ENCODE results near the gene SPEM2.

SPEM2 gene

DNA sequence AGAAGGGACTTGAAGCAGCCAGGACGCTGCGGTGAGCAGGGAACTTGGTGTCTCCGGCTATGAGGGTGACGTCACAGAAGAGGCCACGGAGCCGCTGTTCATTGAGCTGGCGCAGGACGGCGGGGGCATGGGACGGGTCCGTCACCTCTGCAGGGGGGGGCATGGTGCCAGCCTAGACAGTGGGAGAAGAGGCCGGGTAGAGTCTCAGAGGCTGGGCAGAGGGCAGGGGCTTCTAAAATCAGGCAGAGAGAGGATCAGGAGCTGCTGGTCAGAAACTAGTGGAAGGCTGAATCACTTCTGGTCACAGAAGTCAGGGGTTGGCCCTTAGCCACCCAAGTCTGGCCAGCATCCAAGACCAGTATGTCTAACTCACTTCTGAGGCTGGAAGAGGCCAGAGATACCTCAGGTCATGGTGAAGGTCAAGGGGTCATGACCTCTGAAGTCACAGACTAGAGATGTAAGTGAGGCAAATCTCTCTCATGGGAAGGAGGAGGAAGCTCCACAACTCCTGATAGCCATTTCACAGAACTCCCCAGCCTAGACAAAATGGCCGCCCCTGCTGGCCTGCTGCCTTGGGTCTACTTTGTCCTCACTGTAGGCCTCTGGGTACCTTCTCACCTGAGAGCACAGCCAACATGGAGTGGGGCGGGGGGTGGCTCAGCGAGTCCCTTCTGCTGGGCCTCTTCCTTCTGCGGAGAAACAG, 41.4 kb downstream of the SPEM2 start:
- no peaks in the 10 kb centered on the region for H3K27me3 ChIP-seq (ENCODE audit: control insufficient read depth in 1 of 2, insufficient read depth in 1 of 2, low read length in 2 of 2)
- no peak overlapping the region for H3K14ac ChIP-seq (ENCODE audit: low read length in 2 of 2)
- peaks cover 9% of the 10 kb centered on the region for H3K4me1 ChIP-seq (ENCODE audit: control insufficient read depth, insufficient read depth, low read depth, low read length)
- no peak overlapping the region for H3K4ac ChIP-seq (ENCODE audit: low read depth in 1 of 2, low read length in 2 of 2)
- no peak overlapping the region for H3K4me2 ChIP-seq (ENCODE audit: low read length, poor library complexity, severe bottlenecking)
- H3K9me3 ChIP-seq (ENCODE audit: control insufficient read depth, low read length) = no peaks in the 10 kb centered on the region
- H3K79me1 ChIP-seq (replicated peaks; ENCODE audit: low read length, poor library complexity, severe bottlenecking) = peaks cover 47% of the 10 kb centered on the region
- no peak overlapping the region for H2AFZ ChIP-seq (ENCODE audit: low read depth, low read length)
- H2AK5ac ChIP-seq (ENCODE audit: low read length, severe bottlenecking) = no peak overlapping the region
- 97% methylated on average over 15 of the region's 16 CpGs for WGBS
- H2BK15ac ChIP-seq (ENCODE audit: low read depth, poor library complexity, severe bottlenecking) = no peak overlapping the region
- peaks cover 51 to 56% of the 10 kb centered on the region in 2 experiments for H3K36me3 ChIP-seq (ENCODE audit: control insufficient read depth in 1 of 2, insufficient read depth in 2 of 2, low read depth in 1 of 2, low read length in 2 of 2)
- H3K9ac ChIP-seq (ENCODE audit: low read length) = peak overlapping the region; percentile 42
- H4K91ac ChIP-seq (ENCODE audit: low read length) = peak overlapping the region; percentile 73
- no peak overlapping the region for H3K27ac ChIP-seq (ENCODE audit: low read length, poor library complexity, severe bottlenecking)
- H2BK5ac ChIP-seq (ENCODE audit: low read depth, low read length, poor library complexity, severe bottlenecking) = no peak overlapping the region
- H3K18ac ChIP-seq (ENCODE audit: low read depth in 1 of 2, low read length in 2 of 2) = no peak overlapping the region
- DNase-seq = peak; percentile 46
- no peak overlapping the region for H2BK120ac ChIP-seq (ENCODE audit: low read depth, low read length)
- H2BK12ac ChIP-seq (ENCODE audit: low read length in 2 of 2) = peak overlapping the region in 1 of 2 experiments; percentile 33
- no peak overlapping the region for H3K23ac ChIP-seq (ENCODE audit: low read length in 2 of 2)
- peak overlapping the region; percentile 50 for H4K8ac ChIP-seq (ENCODE audit: low read length)
- H3K4me3 ChIP-seq (ENCODE audit: insufficient read depth in 1 of 2, low read depth in 1 of 2, low read length in 2 of 2) = no peak overlapping the region

DNA sequence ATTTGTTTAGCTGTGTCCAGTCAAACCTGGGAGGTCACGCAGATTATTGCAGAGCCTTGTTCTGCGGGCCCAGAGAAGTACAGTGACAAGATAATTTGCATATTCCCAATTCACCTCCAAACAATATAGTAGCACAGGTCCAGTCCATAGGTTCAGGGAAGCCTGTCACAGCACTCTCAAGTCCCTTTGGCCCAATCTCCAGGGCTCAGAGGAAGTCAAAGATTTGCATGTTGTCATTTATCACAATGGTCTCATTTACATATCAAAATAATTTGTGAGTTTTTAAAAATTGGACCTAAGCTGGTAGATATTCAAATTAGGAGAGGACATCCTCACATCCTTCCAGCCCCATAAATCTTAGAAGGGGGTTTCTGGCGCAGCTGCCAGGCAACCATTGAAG, 42.1 kb downstream of the SPEM2 start:
- DNase-seq = no peak
- no peak overlapping the region for H3K9ac ChIP-seq (ENCODE audit: low read length)
- no peaks in the 10 kb centered on the region for H3K27me3 ChIP-seq (ENCODE audit: control insufficient read depth in 1 of 2, insufficient read depth in 1 of 2, low read length in 2 of 2)
- no peak overlapping the region for H2BK12ac ChIP-seq (ENCODE audit: low read length in 2 of 2)
- no peak overlapping the region for H3K18ac ChIP-seq (ENCODE audit: low read depth in 1 of 2, low read length in 2 of 2)
- peaks cover 41% of the 10 kb centered on the region for H3K79me1 ChIP-seq (replicated peaks; ENCODE audit: low read length, poor library complexity, severe bottlenecking)
- H2BK120ac ChIP-seq (ENCODE audit: low read depth, low read length) = no peak overlapping the region
- no peak overlapping the region for H4K91ac ChIP-seq (ENCODE audit: low read length)
- no peak overlapping the region for H3K23ac ChIP-seq (ENCODE audit: low read length in 2 of 2)
- no peak overlapping the region for H2AK5ac ChIP-seq (ENCODE audit: low read length, severe bottlenecking)
- no peaks in the 10 kb centered on the region for H3K9me3 ChIP-seq (ENCODE audit: control insufficient read depth, low read length)
- H4K8ac ChIP-seq (ENCODE audit: low read length) = no peak overlapping the region
- 95% methylated on average over 3 of the region's 3 CpGs for whole genome bisulfite sequencing
- no peak overlapping the region for H2AFZ ChIP-seq (ENCODE audit: low read depth, low read length)
- no peak overlapping the region for H3K14ac ChIP-seq (ENCODE audit: low read length in 2 of 2)
- H3K4ac ChIP-seq (ENCODE audit: low read depth in 1 of 2, low read length in 2 of 2) = no peak overlapping the region
- H3K27ac ChIP-seq (ENCODE audit: low read length, poor library complexity, severe bottlenecking) = no peak overlapping the region
- H3K4me3 ChIP-seq (ENCODE audit: insufficient read depth in 1 of 2, low read depth in 1 of 2, low read length in 2 of 2) = no peak overlapping the region
- no peak overlapping the region for H2BK15ac ChIP-seq (ENCODE audit: low read depth, poor library complexity, severe bottlenecking)
- H3K36me3 ChIP-seq (ENCODE audit: control insufficient read depth in 1 of 2, insufficient read depth in 2 of 2, low read depth in 1 of 2, low read length in 2 of 2) = peaks cover 43 to 49% of the 10 kb centered on the region in 2 experiments
- peaks cover 10% of the 10 kb centered on the region for H3K4me1 ChIP-seq (ENCODE audit: control insufficient read depth, insufficient read depth, low read depth, low read length)
- H3K4me2 ChIP-seq (ENCODE audit: low read length, poor library complexity, severe bottlenecking) = no peak overlapping the region
- H2BK5ac ChIP-seq (ENCODE audit: low read depth, low read length, poor library complexity, severe bottlenecking) = no peak overlapping the region

DNA sequence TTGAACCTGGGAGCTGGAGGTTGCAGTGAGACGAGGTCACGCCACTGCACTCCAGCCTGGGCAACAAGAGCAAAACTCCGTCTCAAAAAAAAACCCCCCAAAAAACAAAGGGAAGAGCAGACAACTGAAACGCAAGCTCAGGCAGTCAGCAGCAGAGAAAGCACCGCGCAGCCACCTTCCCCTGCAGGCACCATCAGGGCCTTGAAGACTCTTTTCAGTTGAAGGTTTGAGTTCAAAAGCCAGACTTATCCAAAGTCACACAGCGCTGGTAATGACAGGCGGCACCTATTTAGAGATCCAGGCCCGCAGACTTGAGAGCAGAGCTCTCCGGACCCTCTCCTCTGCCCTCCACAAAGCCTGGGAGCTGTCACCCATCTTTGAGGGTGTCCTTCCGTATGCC, 42.9 kb downstream of the SPEM2 start:
- no peak overlapping the region for H4K91ac ChIP-seq (ENCODE audit: low read length)
- H3K9me3 ChIP-seq (ENCODE audit: control insufficient read depth, low read length) = no peaks in the 10 kb centered on the region
- DNase-seq = no peak
- H3K14ac ChIP-seq (ENCODE audit: low read length in 2 of 2) = no peak overlapping the region
- peaks cover 37% of the 10 kb centered on the region for H3K79me1 ChIP-seq (replicated peaks; ENCODE audit: low read length, poor library complexity, severe bottlenecking)
- H3K4me3 ChIP-seq (ENCODE audit: insufficient read depth in 1 of 2, low read depth in 1 of 2, low read length in 2 of 2) = no peak overlapping the region
- no peak overlapping the region for H3K4me2 ChIP-seq (ENCODE audit: low read length, poor library complexity, severe bottlenecking)
- H3K9ac ChIP-seq (ENCODE audit: low read length) = no peak overlapping the region
- H3K23ac ChIP-seq (ENCODE audit: low read length in 2 of 2) = no peak overlapping the region
- H3K4ac ChIP-seq (ENCODE audit: low read depth in 1 of 2, low read length in 2 of 2) = no peak overlapping the region
- no peak overlapping the region for H4K8ac ChIP-seq (ENCODE audit: low read length)
- no peak overlapping the region for H3K18ac ChIP-seq (ENCODE audit: low read depth in 1 of 2, low read length in 2 of 2)
- H3K27ac ChIP-seq (ENCODE audit: low read length, poor library complexity, severe bottlenecking) = no peak overlapping the region
- H2AK5ac ChIP-seq (ENCODE audit: low read length, severe bottlenecking) = no peak overlapping the region
- no peak overlapping the region for H2BK12ac ChIP-seq (ENCODE audit: low read length in 2 of 2)
- H2BK15ac ChIP-seq (ENCODE audit: low read depth, poor library complexity, severe bottlenecking) = peak overlapping the region; percentile 23
- no peak overlapping the region for H2BK5ac ChIP-seq (ENCODE audit: low read depth, low read length, poor library complexity, severe bottlenecking)
- no peak overlapping the region for H2BK120ac ChIP-seq (ENCODE audit: low read depth, low read length)
- no peaks in the 10 kb centered on the region for H3K27me3 ChIP-seq (ENCODE audit: control insufficient read depth in 1 of 2, insufficient read depth in 1 of 2, low read length in 2 of 2)
- WGBS = 98% methylated on average over 11 of the region's 11 CpGs
- peaks cover 36 to 41% of the 10 kb centered on the region in 2 experiments for H3K36me3 ChIP-seq (ENCODE audit: control insufficient read depth in 1 of 2, insufficient read depth in 2 of 2, low read depth in 1 of 2, low read length in 2 of 2)
- H2AFZ ChIP-seq (ENCODE audit: low read depth, low read length) = no peak overlapping the region
- H3K4me1 ChIP-seq (ENCODE audit: control insufficient read depth, insufficient read depth, low read depth, low read length) = peaks cover 10% of the 10 kb centered on the region

DNA sequence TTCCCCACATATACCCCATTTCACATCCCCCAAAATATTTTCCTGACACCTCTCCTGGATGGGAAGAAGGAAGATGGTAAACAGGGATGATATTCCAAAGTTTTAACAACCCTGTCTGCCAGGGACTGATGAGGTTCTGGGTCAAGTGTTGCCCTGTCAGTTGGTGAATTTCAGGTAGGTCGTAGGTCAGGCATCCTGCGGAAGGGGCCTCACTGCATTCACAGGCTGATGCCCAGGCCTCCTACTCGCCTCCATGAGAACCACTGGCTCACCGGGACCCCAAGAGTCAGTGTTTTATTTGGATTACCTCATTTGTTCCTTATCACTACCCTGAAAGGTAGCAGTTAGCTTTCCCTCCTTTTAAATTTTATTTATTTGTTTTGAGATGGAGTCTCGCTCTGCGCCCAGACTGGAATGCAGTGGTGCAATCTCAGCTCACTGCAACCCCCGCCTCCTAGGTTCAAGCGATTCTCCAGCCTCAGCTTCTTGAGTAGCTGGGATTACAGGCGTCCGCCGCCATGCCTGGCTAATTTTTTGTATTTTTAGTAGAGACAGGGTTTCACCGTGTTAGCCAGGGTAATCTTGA, 43.5 kb downstream of the SPEM2 start:
- peaks cover 10% of the 10 kb centered on the region for H3K4me1 ChIP-seq (ENCODE audit: control insufficient read depth, insufficient read depth, low read depth, low read length)
- no peaks in the 10 kb centered on the region for H3K27me3 ChIP-seq (ENCODE audit: control insufficient read depth in 1 of 2, insufficient read depth in 1 of 2, low read length in 2 of 2)
- WGBS = 75% methylated on average over 10 of the region's 12 CpGs
- no peak overlapping the region for H2AFZ ChIP-seq (ENCODE audit: low read depth, low read length)
- peak overlapping the region; percentile 23 for H2BK15ac ChIP-seq (ENCODE audit: low read depth, poor library complexity, severe bottlenecking)
- H2BK120ac ChIP-seq (ENCODE audit: low read depth, low read length) = no peak overlapping the region
- H3K4me2 ChIP-seq (ENCODE audit: low read length, poor library complexity, severe bottlenecking) = no peak overlapping the region
- no peak for DNase-seq
- no peak overlapping the region for H2BK5ac ChIP-seq (ENCODE audit: low read depth, low read length, poor library complexity, severe bottlenecking)
- no peaks in the 10 kb centered on the region for H3K9me3 ChIP-seq (ENCODE audit: control insufficient read depth, low read length)
- no peak overlapping the region for H3K27ac ChIP-seq (ENCODE audit: low read length, poor library complexity, severe bottlenecking)
- no peak overlapping the region for H3K14ac ChIP-seq (ENCODE audit: low read length in 2 of 2)
- no peak overlapping the region for H3K9ac ChIP-seq (ENCODE audit: low read length)
- no peak overlapping the region for H2BK12ac ChIP-seq (ENCODE audit: low read length in 2 of 2)
- no peak overlapping the region for H2AK5ac ChIP-seq (ENCODE audit: low read length, severe bottlenecking)
- peaks cover 36% of the 10 kb centered on the region for H3K79me1 ChIP-seq (replicated peaks; ENCODE audit: low read length, poor library complexity, severe bottlenecking)
- no peak overlapping the region for H3K23ac ChIP-seq (ENCODE audit: low read length in 2 of 2)
- H3K18ac ChIP-seq (ENCODE audit: low read depth in 1 of 2, low read length in 2 of 2) = no peak overlapping the region
- no peak overlapping the region for H4K91ac ChIP-seq (ENCODE audit: low read length)
- peaks cover 29 to 35% of the 10 kb centered on the region in 2 experiments for H3K36me3 ChIP-seq (ENCODE audit: control insufficient read depth in 1 of 2, insufficient read depth in 2 of 2, low read depth in 1 of 2, low read length in 2 of 2)
- no peak overlapping the region for H4K8ac ChIP-seq (ENCODE audit: low read length)
- no peak overlapping the region for H3K4me3 ChIP-seq (ENCODE audit: insufficient read depth in 1 of 2, low read depth in 1 of 2, low read length in 2 of 2)
- H3K4ac ChIP-seq (ENCODE audit: low read depth in 1 of 2, low read length in 2 of 2) = no peak overlapping the region
